Activated CD4-positive, alpha-beta T cell treated with anti-CD3 and anti-CD28 coated beads for 24 hours (primary cell): Measurements from ENCODE around the gene HOXC13.

Experiments
- DNase-seq, 2 donors: peaks; one replicate each; pipeline ENCODE4 v3.0.0-alpha.2; 2020; ENCODE audit warnings: low read depth in 2 of 2

The HOXC13 gene

DNA sequence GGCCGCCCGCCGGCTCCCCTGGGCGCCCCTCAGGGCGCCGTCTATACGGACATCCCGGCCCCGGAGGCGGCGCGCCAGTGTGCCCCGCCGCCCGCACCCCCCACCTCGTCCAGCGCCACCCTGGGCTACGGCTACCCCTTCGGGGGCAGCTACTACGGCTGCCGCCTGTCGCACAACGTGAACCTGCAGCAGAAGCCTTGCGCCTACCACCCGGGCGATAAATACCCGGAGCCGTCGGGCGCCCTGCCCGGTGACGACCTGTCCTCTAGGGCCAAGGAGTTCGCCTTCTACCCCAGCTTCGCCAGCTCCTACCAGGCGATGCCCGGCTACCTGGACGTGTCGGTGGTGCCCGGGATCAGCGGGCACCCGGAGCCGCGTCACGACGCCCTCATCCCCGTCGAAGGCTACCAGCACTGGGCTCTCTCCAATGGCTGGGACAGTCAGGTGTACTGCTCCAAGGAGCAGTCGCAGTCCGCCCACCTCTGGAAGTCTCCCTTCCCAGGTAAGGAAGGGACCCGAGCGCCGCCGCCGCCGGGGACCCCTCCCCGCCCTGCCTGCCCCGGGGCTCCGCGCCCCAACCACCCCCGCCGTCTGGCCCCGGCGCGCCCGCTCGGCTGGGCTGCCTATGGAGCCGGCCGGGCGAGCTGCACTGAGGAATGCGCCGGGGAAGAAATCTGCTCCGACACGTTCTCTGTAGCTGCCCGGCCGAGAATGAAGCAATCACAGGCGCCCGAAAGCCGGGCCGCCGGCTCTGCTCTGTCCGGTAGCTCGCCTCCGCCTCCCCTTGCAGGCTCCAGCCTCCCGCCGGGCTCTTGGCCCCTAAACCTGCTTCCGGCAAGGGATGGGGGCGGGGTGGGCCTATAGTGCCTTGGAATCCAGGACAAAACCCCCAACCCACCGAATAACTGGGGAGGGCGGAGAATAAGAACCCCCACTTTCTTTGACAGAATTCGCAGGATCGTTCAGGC is 794 bp downstream of the HOXC13 start:
- no peak for DNase-seq

DNA sequence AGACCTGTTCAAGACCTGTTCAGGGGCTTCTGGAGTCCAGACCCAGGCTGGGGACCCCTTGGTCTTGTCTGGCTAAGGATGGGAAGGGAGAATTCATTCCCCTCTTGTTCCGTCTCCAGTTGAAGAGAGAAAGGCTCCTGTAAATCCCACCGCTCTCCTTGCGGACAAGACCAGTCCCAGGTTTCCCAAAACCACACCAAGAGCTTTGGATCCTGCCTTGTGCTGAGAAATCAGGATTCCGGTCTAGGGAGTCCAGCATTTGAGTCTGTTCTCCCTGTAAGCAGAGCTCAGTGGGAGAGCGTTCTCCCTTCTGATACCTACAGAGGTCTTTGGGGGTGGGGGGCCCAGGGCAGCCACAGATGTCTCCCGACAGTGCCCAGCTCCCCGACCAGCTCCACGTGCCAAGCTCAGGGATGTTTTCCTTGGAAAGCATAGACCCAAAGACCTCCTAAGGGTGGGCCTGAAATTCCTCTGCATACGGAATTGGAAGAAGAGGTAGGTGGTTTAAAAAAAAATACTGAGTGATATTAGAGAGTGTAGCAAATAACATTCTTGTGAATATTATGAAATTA is 1.9 kb downstream of the HOXC13 start:
- DNase-seq: no peak

DNA sequence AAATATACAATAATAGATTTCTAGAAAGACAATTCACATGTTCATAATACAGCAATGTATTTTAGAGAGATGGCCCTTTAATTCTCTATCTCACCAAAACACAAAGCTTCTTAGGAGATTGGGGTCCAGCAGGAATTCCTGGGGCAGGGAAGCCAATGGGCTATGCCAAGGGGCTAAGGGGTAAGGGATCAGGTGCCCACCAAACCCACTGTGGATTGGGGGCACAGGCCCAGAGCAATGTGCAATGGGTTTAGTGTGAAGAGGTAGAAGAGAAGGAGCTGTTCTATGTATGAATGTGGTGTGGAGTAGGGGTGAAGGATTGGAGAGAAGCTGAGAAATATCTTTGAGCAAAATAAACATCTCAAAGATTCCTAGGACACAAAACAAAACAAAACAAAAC is 2.6 kb downstream of the HOXC13 start:
- DNase-seq: no peak

DNA sequence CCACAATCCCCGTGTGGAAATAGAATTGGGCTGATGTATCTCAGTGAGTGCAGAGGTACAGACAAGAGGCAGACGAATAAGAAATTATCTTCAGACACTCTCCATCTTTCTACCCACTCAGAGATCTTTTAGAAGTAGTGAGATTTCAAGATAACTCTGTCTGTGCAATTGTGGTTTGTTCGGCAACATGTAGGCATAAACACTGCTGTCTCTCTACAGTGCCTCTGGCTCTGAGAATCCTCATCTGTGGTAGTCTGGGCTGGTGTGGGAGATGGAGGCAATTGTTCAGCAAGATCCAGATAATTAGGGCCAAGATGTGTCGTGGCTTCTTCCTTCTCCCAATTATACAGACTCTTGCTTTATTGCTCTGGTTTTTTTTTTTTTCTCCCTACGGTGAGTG is 3.1 kb downstream of the HOXC13 start:
- DNase-seq: no peak

DNA sequence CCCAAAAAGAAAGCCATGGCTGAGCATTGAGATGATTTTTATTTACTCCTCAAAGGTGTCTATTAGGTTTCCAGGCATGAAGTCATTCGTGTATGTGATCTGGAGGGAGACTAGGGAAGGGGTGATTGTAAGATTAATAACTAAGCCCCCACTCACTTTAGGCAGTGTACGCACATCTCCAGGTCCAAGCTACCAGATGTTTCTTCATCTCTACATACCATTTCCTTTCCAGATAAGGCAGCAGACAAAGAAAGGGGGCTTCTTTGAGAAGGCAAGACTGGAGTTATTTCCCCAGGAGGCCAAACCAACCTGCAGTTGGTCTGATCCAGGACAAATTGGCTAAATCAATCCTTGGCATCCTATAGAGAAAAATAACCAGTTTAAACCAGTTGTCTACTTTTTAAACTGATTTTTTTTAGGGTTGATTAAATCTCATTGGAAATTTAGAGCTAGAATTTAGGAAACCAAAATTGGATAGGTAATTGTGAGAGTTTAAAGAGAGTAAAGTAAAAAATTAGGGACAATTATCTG is 3.9 kb downstream of the HOXC13 start:
- DNase-seq: no peak

DNA sequence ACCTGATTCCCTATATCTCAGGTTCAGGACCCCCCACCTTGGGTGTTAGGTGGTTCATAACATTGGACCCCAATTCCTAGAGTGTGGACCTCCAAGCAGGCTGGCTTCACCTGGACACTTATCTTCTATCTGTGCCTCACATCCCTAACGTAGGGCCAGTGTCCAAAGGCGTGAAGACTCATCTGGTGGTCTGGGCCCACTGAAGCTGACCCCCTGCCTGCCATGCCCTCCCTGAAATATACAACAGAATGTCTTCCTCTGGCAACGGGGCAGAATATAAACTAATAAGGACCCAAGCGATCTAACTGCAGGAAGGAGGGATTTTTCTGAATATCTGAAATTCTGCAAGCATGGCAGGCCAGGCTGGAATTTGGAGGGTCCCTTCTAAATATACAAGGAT is 5.6 kb downstream of the HOXC13 start:
- DNase-seq: no peak

DNA sequence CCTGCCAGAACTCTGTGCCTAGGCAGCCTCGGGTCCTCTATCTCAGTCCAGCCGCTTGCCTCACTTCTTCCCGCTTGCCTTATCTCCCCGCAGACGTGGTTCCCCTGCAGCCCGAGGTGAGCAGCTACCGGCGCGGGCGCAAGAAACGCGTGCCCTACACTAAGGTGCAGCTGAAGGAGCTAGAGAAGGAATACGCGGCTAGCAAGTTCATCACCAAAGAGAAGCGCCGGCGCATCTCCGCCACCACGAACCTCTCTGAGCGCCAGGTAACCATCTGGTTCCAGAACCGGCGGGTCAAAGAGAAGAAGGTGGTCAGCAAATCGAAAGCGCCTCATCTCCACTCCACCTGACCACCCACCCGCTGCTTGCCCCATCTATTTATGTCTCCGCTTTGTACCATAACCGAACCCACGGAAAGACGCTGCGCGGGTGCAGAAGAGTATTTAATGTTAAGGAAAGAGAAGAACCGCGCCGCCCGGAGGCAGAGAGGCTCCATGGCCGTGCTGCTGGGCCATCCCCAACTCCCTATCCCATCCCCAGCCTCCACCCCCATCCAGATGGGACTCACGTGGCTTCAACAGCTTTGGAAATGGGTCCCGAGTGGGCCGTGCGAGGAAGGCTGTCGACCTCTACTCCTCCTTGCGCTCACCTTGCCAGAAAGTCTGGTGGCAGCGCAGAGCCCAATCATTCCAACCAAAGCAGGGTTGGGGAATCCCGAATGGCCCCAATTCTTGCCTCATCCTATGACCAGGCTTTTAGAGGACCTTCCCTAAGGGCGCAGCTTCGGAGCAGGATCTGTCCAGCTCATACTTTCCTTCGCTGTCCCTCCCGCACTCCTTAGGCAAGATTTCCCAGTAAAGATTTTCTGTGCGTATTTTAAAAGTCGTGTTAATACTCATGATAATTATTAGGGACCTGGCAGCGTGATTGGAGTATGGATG is 6.5 kb downstream of the HOXC13 start:
- no peak for DNase-seq

DNA sequence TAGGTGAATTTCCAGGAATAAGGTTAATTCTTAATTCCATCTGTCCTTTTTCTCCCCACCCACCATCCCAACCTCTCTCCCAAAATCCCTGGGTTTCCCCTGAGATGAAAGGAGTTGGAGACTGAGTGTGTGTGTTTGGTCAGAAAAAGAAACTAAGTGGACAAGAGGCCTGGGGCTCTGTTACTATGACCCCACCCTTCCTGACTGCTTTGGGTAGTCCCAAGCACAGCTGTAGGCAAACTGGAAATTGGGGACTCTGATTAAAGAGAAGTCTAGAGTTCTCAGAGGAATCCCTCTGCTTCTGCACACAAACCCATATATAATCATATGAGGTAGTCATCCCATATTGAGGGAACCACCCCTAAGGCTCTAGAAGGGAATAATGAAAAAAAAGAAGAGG is 9.1 kb downstream of the HOXC13 start:
- DNase-seq: no peak

DNA sequence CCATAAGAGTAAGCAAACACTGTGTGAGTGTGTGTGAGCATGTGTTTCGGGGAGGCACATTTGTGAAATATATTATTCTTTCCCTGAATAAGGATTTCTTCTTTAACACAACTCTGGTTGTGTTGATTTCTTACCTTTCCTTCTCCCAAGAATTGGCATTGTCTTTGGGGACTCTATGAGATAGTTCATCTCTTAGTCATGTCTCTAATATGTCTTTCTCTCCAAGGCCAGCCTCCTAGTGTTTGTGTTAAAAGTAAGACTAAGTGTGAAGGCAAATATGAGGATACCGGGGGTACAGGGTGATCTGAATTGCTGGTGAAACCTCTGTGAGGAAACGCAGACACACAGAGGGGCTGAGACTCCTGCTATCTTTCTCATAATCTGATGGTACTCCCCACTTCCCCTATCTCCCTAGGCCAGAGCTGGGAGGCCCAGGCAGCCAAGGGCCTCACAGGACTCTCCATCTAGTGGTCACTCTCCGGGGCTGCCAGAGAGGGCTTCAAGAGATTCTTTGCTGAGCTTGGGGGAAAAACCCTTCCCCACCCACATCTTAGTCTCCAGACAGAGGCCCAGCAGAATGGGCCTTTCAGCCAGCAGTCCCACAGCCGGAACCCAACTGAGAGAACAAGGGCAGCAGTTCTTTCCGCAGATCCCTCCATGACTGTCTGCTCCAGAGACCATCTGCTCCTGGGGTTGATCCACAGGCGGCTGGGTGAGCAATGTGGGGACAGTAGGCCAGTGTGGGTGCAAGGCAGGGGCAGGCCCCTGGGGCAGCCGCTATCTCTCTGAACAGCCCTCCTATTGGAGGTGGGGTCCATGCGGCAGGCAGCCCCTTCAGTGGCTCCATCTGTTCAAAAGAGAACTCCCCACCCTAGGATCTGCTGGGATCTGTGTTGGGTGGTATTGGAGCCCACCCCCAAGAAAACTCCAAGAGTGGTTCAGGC is 10.3 kb downstream of the HOXC13 start:
- no peak for DNase-seq

DNA sequence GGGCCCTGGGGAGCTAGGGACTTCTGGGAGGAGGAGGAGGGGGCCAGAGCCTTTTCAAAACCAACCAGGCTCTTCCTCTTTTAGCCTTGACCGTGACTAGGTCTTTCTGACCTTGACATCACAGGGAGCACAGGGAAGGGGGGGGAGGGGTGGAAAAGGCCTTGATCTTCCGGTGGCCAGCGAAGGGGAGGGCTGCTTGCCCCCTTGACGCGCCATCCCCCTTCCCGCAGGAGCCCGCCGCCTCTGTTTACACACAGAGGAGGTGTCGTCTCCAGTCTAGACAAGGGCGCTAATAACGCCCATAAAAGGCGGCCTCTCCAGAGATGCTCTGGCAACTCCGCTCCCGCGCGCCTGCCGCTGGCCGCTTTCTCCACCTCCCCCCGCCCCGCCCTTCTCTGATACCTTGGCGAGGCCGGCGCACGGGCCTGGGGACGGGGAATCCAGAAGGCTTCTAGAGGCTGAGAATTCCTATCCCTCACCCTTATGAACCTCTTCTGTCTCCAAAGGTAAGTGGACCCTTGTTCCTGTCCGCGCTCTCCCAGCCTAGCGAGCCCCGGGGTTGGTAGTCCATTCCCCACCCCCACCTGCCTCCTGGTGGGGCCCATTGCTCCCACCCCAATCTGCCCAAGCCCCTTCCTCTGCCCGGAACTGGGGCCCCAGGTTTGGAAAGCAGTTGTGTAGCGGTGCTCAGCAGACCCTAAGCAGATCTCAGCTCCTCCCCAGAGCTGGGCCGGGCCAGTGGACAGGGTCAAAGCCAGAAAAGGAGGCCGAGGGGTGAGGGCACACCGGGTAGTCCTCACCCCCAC is 11.2 kb downstream of the HOXC13 start:
- no peak for DNase-seq

DNA sequence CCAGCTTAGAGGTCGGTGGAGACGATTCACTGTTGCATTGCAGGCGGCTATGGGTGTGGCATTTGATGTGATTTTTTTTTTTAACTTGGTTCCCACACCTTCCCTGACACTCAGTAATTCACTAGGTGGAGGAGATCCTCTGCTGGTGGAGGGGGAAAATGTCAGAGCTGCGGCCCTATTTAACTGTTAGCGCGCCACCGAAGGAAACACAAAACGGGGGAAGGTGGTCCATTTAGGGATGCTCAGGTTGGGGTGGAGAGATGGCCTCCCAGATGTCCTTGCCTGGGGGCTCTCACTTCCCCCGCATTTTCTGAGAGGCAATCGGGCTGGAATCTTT is 11.8 kb downstream of the HOXC13 start:
- no peak for DNase-seq

DNA sequence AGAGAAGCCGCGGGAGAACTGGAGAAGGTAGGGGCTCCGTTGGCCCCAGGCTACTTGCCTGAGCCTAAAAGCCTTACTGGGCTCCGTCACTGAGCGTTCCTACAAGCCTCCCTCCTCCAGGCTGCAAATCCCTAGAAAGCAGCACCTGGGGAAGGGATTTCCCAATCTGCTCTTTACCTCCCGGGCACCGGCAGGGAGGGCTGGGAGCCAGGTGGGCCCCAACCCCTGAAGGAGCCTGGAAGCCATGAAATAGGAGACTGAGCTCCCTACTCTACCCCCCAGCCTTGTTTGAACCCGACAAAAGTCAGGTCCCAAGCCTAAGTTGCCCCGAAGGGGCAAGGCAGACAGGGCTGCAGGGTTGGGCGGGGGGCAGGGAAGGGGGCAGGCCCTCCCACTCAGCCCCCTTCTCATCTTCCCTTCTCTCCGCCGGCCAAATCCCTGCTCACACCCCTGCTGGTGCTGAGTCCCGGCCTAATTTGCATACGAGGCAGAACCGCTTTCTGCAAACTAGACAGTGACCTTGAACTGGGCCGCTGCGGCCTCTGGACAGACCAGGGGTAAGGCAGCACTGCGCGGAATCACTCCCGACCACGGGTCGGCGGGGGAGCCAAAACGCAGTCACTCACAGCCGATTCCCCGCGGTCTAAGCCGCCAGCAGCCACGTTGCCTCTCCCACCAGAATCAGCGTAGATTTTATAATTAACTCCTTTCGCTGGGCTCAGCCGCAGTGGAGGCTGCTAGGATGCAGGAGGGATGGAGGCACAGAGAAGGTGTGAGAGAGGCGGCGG is 12.4 kb downstream of the HOXC13 start:
- DNase-seq: no peak

DNA sequence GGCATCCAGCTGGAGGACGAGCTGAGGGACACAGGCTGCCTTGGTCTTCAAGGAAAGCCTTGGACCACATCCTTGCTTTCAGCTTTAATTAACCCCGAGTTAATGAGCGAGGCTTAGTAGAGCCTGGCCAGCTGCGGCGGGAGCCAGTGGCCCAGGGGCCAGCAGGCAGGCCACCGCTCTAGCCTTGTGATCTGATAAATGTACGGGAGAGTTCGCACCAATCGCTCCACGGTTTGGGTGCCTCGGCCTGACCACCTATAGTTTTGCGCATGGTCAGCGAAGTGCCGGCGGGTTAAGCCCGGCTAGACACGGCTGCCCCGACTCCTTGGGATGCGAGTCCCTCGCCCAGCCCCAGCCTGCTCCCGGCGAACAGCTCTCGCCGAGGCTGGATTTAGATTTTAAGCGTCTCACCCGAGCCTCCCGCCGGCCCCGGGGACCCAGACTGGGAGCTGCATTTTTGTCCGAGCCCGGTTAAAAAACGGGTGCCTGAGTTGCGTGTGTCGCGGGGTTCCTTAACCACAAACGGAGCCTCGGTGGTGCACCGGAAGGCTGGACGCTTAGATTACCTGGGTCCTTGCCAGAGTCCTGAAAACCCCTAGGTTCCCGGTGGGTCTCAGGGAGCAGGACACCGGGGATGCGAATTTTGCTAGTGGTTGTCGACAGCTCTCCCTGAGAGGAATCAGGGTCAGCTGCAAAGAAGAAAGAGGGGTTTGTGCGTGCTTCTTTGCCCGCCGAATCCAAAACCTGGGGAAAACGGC is 13.1 kb downstream of the HOXC13 start:
- no peak for DNase-seq

DNA sequence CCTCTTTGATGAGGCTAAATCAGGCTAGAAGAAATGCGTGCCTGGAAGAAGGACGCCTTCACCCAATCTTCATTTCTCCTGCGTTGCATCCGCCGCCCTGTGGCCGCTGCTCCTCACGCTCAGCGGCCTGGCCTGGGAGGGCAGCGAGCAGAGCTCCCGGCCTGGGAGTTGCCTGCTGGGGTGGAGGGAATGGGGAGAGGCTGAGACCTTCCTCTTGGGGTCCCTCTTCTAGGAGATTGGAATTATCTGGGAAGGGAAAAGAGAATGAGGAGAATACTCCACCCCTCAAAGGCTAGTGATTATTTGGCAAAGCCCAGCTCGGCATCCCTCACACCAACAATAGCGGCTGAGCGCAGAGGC is 13.7 kb downstream of the HOXC13 start:
- DNase-seq: no peak

DNA sequence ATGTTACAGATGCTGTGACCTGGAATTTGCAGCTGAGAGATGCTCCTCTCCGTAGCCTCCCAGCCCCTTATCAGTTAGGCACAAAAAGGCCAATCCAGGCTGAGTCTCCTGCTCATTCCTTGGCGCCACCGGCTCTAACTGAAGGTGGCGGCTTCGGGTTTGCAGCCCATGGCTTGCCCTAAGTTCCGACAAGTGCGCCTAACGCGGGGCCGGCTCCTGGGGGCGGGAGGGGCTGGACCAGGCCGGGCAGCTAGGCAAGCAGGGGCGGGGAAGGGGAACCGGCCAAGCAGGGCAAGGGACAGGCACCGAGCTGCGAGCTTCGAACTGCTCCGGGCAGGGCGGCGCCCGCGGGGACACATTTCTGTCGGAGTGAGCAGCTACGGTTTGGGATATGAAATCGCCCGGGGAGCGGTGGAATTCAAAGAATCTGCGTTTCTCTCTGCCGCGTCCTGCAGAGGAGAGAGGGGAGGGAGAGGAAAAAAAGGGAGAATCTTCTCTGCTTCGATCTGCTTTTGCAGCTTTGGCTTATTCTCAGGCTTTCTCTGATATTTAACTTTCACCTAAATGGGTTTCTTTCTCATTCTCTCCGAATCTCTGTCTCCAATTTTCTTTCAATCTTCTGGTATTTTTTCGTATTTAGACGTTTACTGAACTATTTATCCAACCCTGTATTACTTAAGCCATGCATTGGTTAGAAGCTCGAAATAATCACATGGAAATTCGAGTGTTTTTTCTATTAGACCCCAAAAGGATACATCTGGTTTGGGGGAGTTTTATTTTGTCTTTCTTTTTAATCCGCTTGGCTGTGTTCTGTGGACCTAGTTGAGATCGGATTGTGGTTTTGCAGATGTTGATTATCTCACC is 14.5 kb downstream of the HOXC13 start:
- DNase-seq: no peak

DNA sequence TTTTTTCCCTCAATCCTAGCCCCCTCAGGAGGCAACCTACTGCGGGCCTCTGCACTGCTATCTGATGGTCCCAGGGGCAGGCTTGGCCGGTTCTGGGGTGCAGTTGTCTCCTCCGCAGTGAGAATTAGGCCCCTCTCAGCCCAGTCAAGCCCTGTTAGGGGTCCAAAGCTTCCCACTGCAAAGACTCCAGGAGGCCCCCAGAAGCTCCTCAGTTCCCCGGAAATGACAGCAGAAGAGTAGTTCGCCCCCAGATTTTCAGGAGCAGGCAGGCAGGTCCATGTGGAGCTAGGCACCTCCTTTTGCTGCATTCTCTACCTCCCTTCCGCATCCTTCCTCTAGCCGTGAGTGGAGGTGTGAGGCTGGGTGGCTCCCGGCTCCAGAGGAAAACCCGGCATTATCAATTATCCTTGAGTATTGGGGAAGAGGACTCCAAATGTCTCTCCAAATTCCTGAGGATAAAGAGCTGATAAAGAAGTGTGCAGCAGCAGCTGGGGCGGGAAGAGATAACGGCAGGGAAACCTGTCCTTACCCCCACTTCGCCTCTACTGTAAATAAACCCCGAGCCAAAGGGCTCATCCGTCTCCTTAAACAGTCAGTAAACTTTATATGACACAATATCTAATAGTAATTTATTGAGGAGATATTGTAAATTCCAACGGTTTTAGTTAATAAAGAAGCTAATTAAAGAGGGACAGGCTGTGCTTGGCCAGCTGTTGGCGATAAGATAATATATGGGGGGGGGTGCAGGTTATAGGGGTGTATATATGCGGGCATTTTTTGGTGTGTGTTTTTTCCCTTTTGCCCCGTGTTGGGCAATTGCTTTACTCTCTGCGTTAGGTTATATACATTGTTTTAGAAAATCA is 15.4 kb downstream of the HOXC13 start:
- no peak for DNase-seq

DNA sequence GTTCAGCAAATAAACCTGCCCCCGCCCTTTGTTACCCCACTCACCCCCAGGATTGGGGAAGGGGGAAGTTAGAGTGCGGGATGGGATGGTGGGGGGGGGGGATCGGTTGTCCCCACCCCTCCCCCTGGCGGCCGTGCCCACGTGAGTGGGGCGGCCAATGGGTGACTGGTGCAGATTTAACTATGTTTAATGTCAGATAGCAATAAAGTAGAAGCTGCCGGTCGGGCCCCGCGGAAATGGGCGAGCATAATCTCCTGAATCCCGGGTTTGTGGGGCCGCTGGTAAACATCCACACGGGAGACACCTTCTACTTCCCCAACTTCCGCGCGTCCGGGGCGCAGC is 16.0 kb downstream of the HOXC13 start, which contains the start of gene HOXC12:
Gene HOXC12, plus strand, starts transcription at position 210 of the 342 bp plus-strand sequence. Its CDS starts 27 bp downstream, at position 237.
- DNase-seq: no peak
